Liver (tissue), 9 donors: ENCODE results near the gene PON2. TPM values are rescaled to one million over a fixed set of nuclear protein-coding genes. Genes with fewer than 3 reads are reported as not detected.
A peak's percentile ranks its signal among the peaks of the same experiment; 100 is the strongest.

Source experiments
- DNase-seq: peaks from one replicate; pipeline ENCODE4 v3.0.0-alpha.2; 2017; ENCODE audit warnings: low spot score
- H3K27ac ChIP-seq, 2 donors: one replicate each; pipeline ENCODE4 v1.7.0; 2013; ENCODE audit warnings: inconsistent platforms in 2 of 2, low read length in 2 of 2, control low read depth in 1 of 2, low read depth in 1 of 2, mild to moderate bottlenecking in 1 of 2
- H3K27me3 ChIP-seq, 4 donors: one replicate each; pipeline versions ENCODE4 v1.6.1 to v1.7.0; 2013; ENCODE audit warnings: low read length in 3 of 4, inconsistent platforms in 1 of 4, mild to moderate bottlenecking in 1 of 4, moderate library complexity in 1 of 4; ENCODE audit not compliant: control insufficient read depth in 4 of 4, insufficient read depth in 4 of 4
- H3K36me3 ChIP-seq, 4 donors: one replicate each; pipeline versions ENCODE4 v1.6.1 to v1.7.0; 2013; ENCODE audit warnings: low read length in 3 of 4, mild to moderate bottlenecking in 3 of 4, low read depth in 1 of 4, moderate library complexity in 1 of 4; ENCODE audit not compliant: control insufficient read depth in 4 of 4, insufficient read depth in 3 of 4
- H3K4me1 ChIP-seq, 4 donors: one replicate each; pipeline versions ENCODE4 v1.6.1 to v1.7.0; 2013; ENCODE audit warnings: low read length in 3 of 4, mild to moderate bottlenecking in 3 of 4, moderate library complexity in 1 of 4; ENCODE audit not compliant: control insufficient read depth in 4 of 4, insufficient read depth in 4 of 4
- H3K4me3 ChIP-seq, 3 donors: one replicate each; pipeline versions ENCODE4 v1.6.1 to v1.7.0; 2013; ENCODE audit warnings: low read length in 3 of 3, control low read depth in 1 of 3, low read depth in 1 of 3, mild to moderate bottlenecking in 1 of 3
- H3K9ac ChIP-seq, 2 donors: one replicate each; pipeline ENCODE4 v1.7.0; 2013; ENCODE audit warnings: low read length in 2 of 2, mild to moderate bottlenecking in 2 of 2, moderate library complexity in 2 of 2, control low read depth in 1 of 2, low read depth in 1 of 2
- H3K9me3 ChIP-seq, 4 donors: one replicate each; pipeline versions ENCODE4 v1.6.1 to v1.7.0; 2013; ENCODE audit warnings: low read length in 3 of 4; ENCODE audit not compliant: control insufficient read depth in 4 of 4
- ATF3 ChIP-seq: IDR thresholded peaks from 2 replicates; pipeline ENCODE4 v1.6.1; 2016; ENCODE audit warnings: antibody characterized with exemption
- CTCF ChIP-seq: fragments of 150-350 bp; IDR thresholded peaks from 2 replicates; pipeline ENCODE4 v1.5.1; 2017; ENCODE audit warnings: improper control_type of control experiment, low read depth, low read length; ENCODE audit not compliant: missing input control
- EGR1 ChIP-seq, 2 donors: IDR thresholded peaks; 2 replicates each; pipeline ENCODE4 v1.6.1; 2016 to 2018; ENCODE audit warnings: antibody characterized with exemption in 2 of 2, low read depth in 2 of 2
- FOXA1 ChIP-seq: IDR thresholded peaks from 2 replicates; pipeline ENCODE4 v1.6.1; 2016; ENCODE audit warnings: antibody characterized with exemption
- FOXA2 ChIP-seq: IDR thresholded peaks from 2 replicates; pipeline ENCODE4 v1.6.1; 2016; ENCODE audit warnings: antibody characterized with exemption
- GABPA ChIP-seq, 2 donors: IDR thresholded peaks in 1 of 2; conservative IDR thresholded peaks in 1 of 2; 2 replicates each; pipeline ENCODE4 v1.6.1; 2016; ENCODE audit warnings: antibody characterized with exemption in 2 of 2, mild to moderate bottlenecking in 1 of 2, moderate library complexity in 1 of 2
- HNF4A ChIP-seq, 2 donors: conservative IDR thresholded peaks; 2 replicates each; pipeline ENCODE4 v1.6.1; 2016; ENCODE audit warnings: antibody characterized with exemption in 2 of 2, mild to moderate bottlenecking in 2 of 2
- HNF4G ChIP-seq: IDR thresholded peaks from 2 replicates; pipeline ENCODE4 v1.6.1; 2016; ENCODE audit warnings: antibody characterized with exemption
- JUND ChIP-seq, 2 donors: IDR thresholded peaks; 2 replicates each; pipeline ENCODE4 v1.6.1; 2016; ENCODE audit warnings: antibody characterized with exemption in 2 of 2
- MAX ChIP-seq: IDR thresholded peaks from 2 replicates; pipeline ENCODE4 v1.6.1; 2016; ENCODE audit warnings: antibody characterized with exemption
- NR2F2 ChIP-seq: IDR thresholded peaks from 2 replicates; pipeline ENCODE4 v1.6.1; 2016; ENCODE audit warnings: antibody characterized with exemption
- RAD21 ChIP-seq, 2 donors: IDR thresholded peaks; 2 replicates each; pipeline ENCODE4 v1.6.1; 2016; ENCODE audit warnings: antibody characterized with exemption in 2 of 2, mild to moderate bottlenecking in 2 of 2
- REST ChIP-seq: IDR thresholded peaks from 2 replicates; pipeline ENCODE4 v1.6.1; 2016; ENCODE audit warnings: antibody characterized with exemption, mild to moderate bottlenecking
- RXRA ChIP-seq, 2 donors: IDR thresholded peaks; 2 replicates each; pipeline ENCODE4 v1.6.1; 2017 to 2018; ENCODE audit warnings: antibody characterized with exemption in 2 of 2, mild to moderate bottlenecking in 1 of 2
- SP1 ChIP-seq: IDR thresholded peaks from 2 replicates; pipeline ENCODE4 v1.6.1; 2018; ENCODE audit warnings: antibody characterized with exemption, mild to moderate bottlenecking
- TAF1 ChIP-seq: conservative IDR thresholded peaks from 2 replicates; pipeline ENCODE4 v1.6.1; 2016; ENCODE audit warnings: antibody characterized with exemption, mild to moderate bottlenecking
- YY1 ChIP-seq: IDR thresholded peaks from 2 replicates; pipeline ENCODE4 v1.6.1; 2016; ENCODE audit warnings: antibody characterized with exemption, mild to moderate bottlenecking
- ZBTB33 ChIP-seq: IDR thresholded peaks from 2 replicates; pipeline ENCODE4 v1.6.1; 2016; ENCODE audit warnings: antibody characterized with exemption
- WGBS: extraction: QIAGEN DNeasy Blood & Tissue Kit; methylation state at CpG from one replicate; pipeline ENCODE4 v1.1.7; 2013; 5-methylcytosine and 5-hydroxymethylcytosine counted together
- polyA plus RNA-seq, 2 donors: library from polyadenylated mRNA; stranded (reverse) in 1 of 2; unstranded in 1 of 2; fragments of 200-250 nt in 1 of 2; fragments of >200 nt in 1 of 2; fragmentation: Nextera tagmentation in 1 of 2; extraction: Ambion mirVana in 1 of 2; gene quantifications; one replicate each; pipeline versions ENCODE4 v1.2.1 to v1.2.3, GENCODE V29; 2013 to 2015
- total RNA-seq, 2 donors: library from RNA; depleted of rRNA; stranded (reverse); fragments of >200 nt; gene quantifications; one replicate each; pipeline ENCODE4 v1.2.3, GENCODE V29; 2014
- donor health status: healthy.
- donor health status: healthy.
- donor health status: healthy.
- donor health status: healthy.
- donor health status: healthy.

Gene PON2
- total and polyA plus RNA-seq, 4 donors: 99.1 to 276 (median 169) TPM

- H3K9me3 ChIP-seq: no peaks in the 10 kb centered on the region
- no peaks in the 10 kb centered on the region for H3K27me3 ChIP-seq
- peaks cover 11 to 48% (median 38%) of the 10 kb centered on the region in 4 donors for H3K4me1 ChIP-seq
- no peak for TF ChIP-seq FOXA2
- TF ChIP-seq ATF3: no peak
- no peak for TF ChIP-seq YY1
- TF ChIP-seq HNF4A (conservative IDR thresholded peaks at IDR 0.05): peak in 1 of 2 donors; percentile 66
- TF ChIP-seq EGR1 (IDR thresholded peaks at IDR 0.05; ENCODE audit: low read depth in 2 of 2): no peak
- no peak for TF ChIP-seq CTCF
- TF ChIP-seq FOXA1: no peak
- peak in 1 of 2 donors; percentile 39 for TF ChIP-seq RAD21 (IDR thresholded peaks at IDR 0.05)
- TF ChIP-seq REST: no peak
- TF ChIP-seq HNF4G: peak; percentile 21
- no peak for TF ChIP-seq GABPA (IDR thresholded peaks at IDR 0.05 in 1 of 2, conservative IDR thresholded peaks at IDR 0.05 in 1 of 2)
- no peak for TF ChIP-seq NR2F2
- TF ChIP-seq JUND (IDR thresholded peaks at IDR 0.05): no peak
- TF ChIP-seq ZBTB33: no peak
- no peak for TF ChIP-seq MAX
- peak; percentile 20 for TF ChIP-seq SP1
- TF ChIP-seq RXRA (IDR thresholded peaks at IDR 0.05): no peak
- TF ChIP-seq TAF1: peak; percentile 75
- peak overlapping the region; percentile 20 to 55 (median 37) for H3K4me3 ChIP-seq
- WGBS: 60% methylated on average over 7 of the region's 7 CpGs
- peak overlapping the region; percentile 49 to 56 for H3K9ac ChIP-seq
- DNase-seq: no peak
- no peaks in the 10 kb centered on the region for H3K36me3 ChIP-seq
- H3K27ac ChIP-seq: peak overlapping the region; percentile 70 to 73
Measured at GRCh38 chr7:95441042-95441823, 6.4 kb upstream of the PON2 start.
